PC-9 (cell line): Measurements from ENCODE around the gene CXCR3. TPM values are rescaled to one million over a fixed set of nuclear protein-coding genes. Genes with fewer than 3 reads are reported as not detected.

ENCODE experiments used
- BruUV-seq: library from RNA; stranded (reverse); fragments of 400-500 nt; replicated peaks from 2 replicates; lab custom pipeline; 2021; lab: Mats Ljungman, UMichigan
- CTCF ChIA-PET: fragments of 300-600 bp; sonication (Branson Sonifier 250); formaldehyde crosslinking; loops from one replicate; lab custom pipeline; 2022; ENCODE audit warnings: antibody characterized with exemption; lab: Charles Lee
- POLR2A ChIA-PET: fragments of 300-600 bp; sonication (Branson Sonifier 250); formaldehyde crosslinking; loops from one replicate; lab custom pipeline; 2022; ENCODE audit warnings: antibody characterized with exemption; ENCODE audit not compliant: unreplicated experiment; lab: Charles Lee
- DNase-seq, 2 experiments: peaks; one replicate each; pipeline versions ENCODE4 v3.0.0 to v3.0.0-alpha.2; 2015 to 2022; ENCODE audit warnings: mixed read lengths in 1 of 2
- H2AFZ ChIP-seq: fragments of 200-600 bp; sonication (generic); 2 replicates; pipeline ENCODE4 v1.8.1; 2017; ENCODE audit warnings: antibody characterized with exemption
- H3F3A ChIP-seq: fragments of 200-600 bp; sonication (generic); 2 replicates; pipeline ENCODE4 v1.8.1; 2017; ENCODE audit warnings: antibody characterized with exemption, mild to moderate bottlenecking, low read depth; ENCODE audit not compliant: insufficient read depth
- H3K27ac ChIP-seq: fragments of 200-600 bp; sonication (generic); 2 replicates; pipeline ENCODE4 v1.6.1; 2016; ENCODE audit warnings: mixed run types
- H3K27me3 ChIP-seq: fragments of 200-600 bp; sonication (generic); 2 replicates; pipeline ENCODE4 v1.6.1; 2016; ENCODE audit warnings: low read depth, mixed run types; ENCODE audit not compliant: insufficient read depth
- H3K36me3 ChIP-seq: fragments of 200-600 bp; sonication (generic); 2 replicates; pipeline ENCODE4 v1.6.1; 2016; ENCODE audit warnings: low read depth, mixed run types
- H3K4me1 ChIP-seq: fragments of 200-600 bp; sonication (generic); replicated peaks from 2 replicates; pipeline ENCODE4 v1.6.1; 2016; ENCODE audit warnings: mixed run types; ENCODE audit not compliant: insufficient read depth
- H3K4me2 ChIP-seq: fragments of 200-600 bp; sonication (generic); 2 replicates; pipeline ENCODE4 v1.6.1; 2017; ENCODE audit warnings: mixed run types
- H3K4me3 ChIP-seq: fragments of 200-600 bp; sonication (generic); 2 replicates; pipeline ENCODE4 v1.6.1; 2016; ENCODE audit warnings: mixed run types
- H3K79me2 ChIP-seq: fragments of 200-600 bp; sonication (generic); 2 replicates; pipeline ENCODE4 v1.6.1; 2017; ENCODE audit warnings: low read depth, mixed run types
- H3K9me2 ChIP-seq: fragments of 200-600 bp; sonication (generic); 2 replicates; pipeline ENCODE4 v1.8.1; 2017; ENCODE audit warnings: mild to moderate bottlenecking; ENCODE audit not compliant: insufficient read depth
- H3K9me3 ChIP-seq: fragments of 200-600 bp; sonication (generic); 2 replicates; pipeline ENCODE4 v1.8.1; 2016; ENCODE audit warnings: low read depth; ENCODE audit not compliant: insufficient read depth
- H4K20me1 ChIP-seq: fragments of 200-600 bp; sonication (generic); 2 replicates; pipeline ENCODE4 v1.8.1; 2017; ENCODE audit not compliant: insufficient read depth
- CTCF ChIP-seq: fragments of 200-600 bp; sonication (generic); conservative IDR thresholded peaks from 2 replicates; pipeline ENCODE4 v1.6.1; 2017; ENCODE audit warnings: mixed run types, antibody characterized with exemption, mild to moderate bottlenecking, moderate library complexity
- EZH2 ChIP-seq: fragments of 200-600 bp; sonication (generic); IDR thresholded peaks from 2 replicates; pipeline ENCODE4 v1.8.0; 2017; ENCODE audit warnings: antibody characterized with exemption, low read depth
- intact Hi-C: fragments of 100-400 bp; cut with micrococcal nuclease; formaldehyde crosslinking; loops from one replicate; pipeline ENCODE4 v1.10.0; 2022; ENCODE audit not compliant: unreplicated experiment
- total RNA-seq: library from RNA; stranded (reverse); gene quantifications from 2 replicates; pipeline ENCODE4 v1.2.3, GENCODE V29; 2021

CXCR3 gene
- total RNA-seq, 1 experiment from 2014 or later = not detected

- Histone ChIP-seq H3K9me2 (no peaks in the 10 kb centered on the region), H3K79me2 (no peaks in the 10 kb centered on the region), H3K27me3 (no peaks in the 10 kb centered on the region), H3F3A (peaks cover 3% of the 10 kb centered on the region; the same call in 1 of the 2 replicates), H3K4me3 (no peak overlapping the region), H3K4me1 (no peaks in the 10 kb centered on the region), H3K27ac (no peak overlapping the region), H3K9me3 (no peaks in the 10 kb centered on the region), H3K4me2 (no peak overlapping the region), H2AFZ (no peak overlapping the region), H4K20me1 (no peaks in the 10 kb centered on the region), H3K36me3 (no peaks in the 10 kb centered on the region)
- no peak for DNase-seq
- TF ChIP-seq EZH2 = no peak
- no peak for TF ChIP-seq CTCF
- CTCF ChIA-PET = no interaction called here
- POLR2A ChIA-PET = no interaction called here
- no TSS peak for BruUV-seq
- intact Hi-C loops = no loop called here
These were observed 31.4 kb downstream of the CXCR3 start for GRCh38 chrX:71586929-71587328.

GRCh38 chrX:71581210-71581609 lies 37.1 kb downstream of the CXCR3 start:
- BruUV-seq = no TSS peak
- CTCF ChIA-PET = no interaction called here

GRCh38 chrX:71579990-71580380 lies 38.3 kb downstream of the CXCR3 start:
- Histone ChIP-seq H3K9me3 (no peaks in the 10 kb centered on the region), H4K20me1 (0 out of 2 replicates have a peak, but pooled peaks cover under 1% of the 10 kb centered on the region), H2AFZ (no peak overlapping the region), H3K79me2 (no peaks in the 10 kb centered on the region), H3K4me2 (no peak overlapping the region), H3K4me1 (no peaks in the 10 kb centered on the region), H3K9me2 (no peaks in the 10 kb centered on the region), H3K27me3 (no peaks in the 10 kb centered on the region), H3K36me3 (0 out of 2 replicates have a peak, but pooled peaks cover 4% of the 10 kb centered on the region), H3F3A (peaks cover 9% of the 10 kb centered on the region; the same call in 1 of the 2 replicates), H3K4me3 (no peak overlapping the region), H3K27ac (no peak overlapping the region)
- no peak for DNase-seq
- CTCF ChIA-PET = no interaction called here
- TF ChIP-seq CTCF = no peak
- TF ChIP-seq EZH2 = no peak
- BruUV-seq = no TSS peak
- POLR2A ChIA-PET = no interaction called here
- intact Hi-C loops = no loop called here

More at GRCh38 chrX:71581210-71581609, 37.1 kb downstream of the CXCR3 start:
- H3K9me3 ChIP-seq = no peaks in the 10 kb centered on the region
- no peak overlapping the region for H2AFZ ChIP-seq
- no peak overlapping the region for H3K4me2 ChIP-seq
- H3F3A ChIP-seq = peaks cover 5% of the 10 kb centered on the region; the same call in 1 of the 2 replicates
- H3K27me3 ChIP-seq = no peaks in the 10 kb centered on the region
- H3K79me2 ChIP-seq = no peaks in the 10 kb centered on the region
- intact Hi-C loops = no loop called here
- no peak overlapping the region for H3K4me3 ChIP-seq
- H4K20me1 ChIP-seq = no peaks in the 10 kb centered on the region
- H3K4me1 ChIP-seq = no peaks in the 10 kb centered on the region
- H3K36me3 ChIP-seq = no peaks in the 10 kb centered on the region
- POLR2A ChIA-PET = no interaction called here
- DNase-seq = no peak
- no peaks in the 10 kb centered on the region for H3K9me2 ChIP-seq
- no peak for TF ChIP-seq CTCF
- no peak for TF ChIP-seq EZH2
- no peak overlapping the region for H3K27ac ChIP-seq
